NB4 (cell line): ENCODE data around the gene BARHL2.

Experiments
- DNase-seq: peaks from one replicate; pipeline ENCODE4 v3.0.0; 2010; ENCODE audit warnings: low read depth
- H3K4me3 ChIP-seq: one replicate; pipeline ENCODE4 v1.5.1; 2011; ENCODE audit warnings: mild to moderate bottlenecking, low read depth, low read length, moderate library complexity
- MYC ChIP-seq: IDR thresholded peaks from 2 replicates; pipeline ENCODE4 v1.6.1; 2011; ENCODE audit warnings: low read depth, low read length
- POLR2A ChIP-seq: IDR thresholded peaks from 2 replicates; pipeline ENCODE4 v1.6.1; 2011; ENCODE audit warnings: mild to moderate bottlenecking; ENCODE audit not compliant: insufficient read length; ENCODE audit errors: extremely low read depth
- TF ChIP-seq, protein P1 (sequence below): IDR thresholded peaks from one replicate; pipeline ENCODE4 v1.5.1; 2012; ENCODE audit warnings: low read depth, low read length
- TF ChIP-seq, protein P2 (sequence below): IDR thresholded peaks from 2 replicates; pipeline ENCODE4 v1.6.1; 2011; ENCODE audit warnings: low read depth, low read length

BARHL2 gene

DNA sequence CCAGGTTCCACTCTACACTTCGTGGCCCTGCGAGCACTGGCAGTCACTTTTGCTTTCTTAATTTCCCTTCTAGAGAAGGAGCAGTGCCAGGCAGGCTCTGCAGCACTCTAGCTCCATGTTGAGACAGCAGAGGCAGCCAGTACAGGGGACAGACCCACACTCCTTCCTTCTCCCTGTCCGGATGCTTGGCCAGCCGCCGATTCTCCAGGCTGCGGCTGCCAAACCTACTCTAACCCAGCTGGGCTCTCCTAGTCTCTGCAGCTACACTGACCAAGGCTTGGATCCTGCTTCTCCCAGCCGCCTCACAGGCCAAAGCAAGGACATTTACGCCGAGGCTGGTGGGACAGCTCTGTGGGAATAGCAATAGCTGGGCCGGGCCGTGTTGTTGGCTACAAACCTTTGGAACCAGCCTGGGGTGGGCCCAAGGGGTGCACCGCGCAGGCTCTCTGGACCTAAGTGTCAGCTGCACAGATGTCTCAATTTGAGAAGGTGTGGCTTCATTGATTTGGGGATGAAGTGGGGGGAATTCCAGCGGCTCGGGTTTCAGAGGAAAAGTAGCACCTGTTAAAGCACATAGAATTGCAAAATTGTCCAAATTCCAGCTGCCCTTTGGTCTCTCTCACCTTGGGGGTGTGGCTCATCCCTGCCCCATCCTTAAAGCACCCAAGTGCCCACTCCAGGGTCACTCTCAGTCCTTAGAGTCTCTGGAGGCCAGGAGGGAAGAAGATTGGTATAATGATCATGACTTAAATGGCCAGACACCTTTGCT is 3.2 kb downstream of the BARHL2 start:
- no peak overlapping the region for H3K4me3 ChIP-seq
- no peak for TF ChIP-seq MYC
- TF ChIP-seq, protein P1, sequence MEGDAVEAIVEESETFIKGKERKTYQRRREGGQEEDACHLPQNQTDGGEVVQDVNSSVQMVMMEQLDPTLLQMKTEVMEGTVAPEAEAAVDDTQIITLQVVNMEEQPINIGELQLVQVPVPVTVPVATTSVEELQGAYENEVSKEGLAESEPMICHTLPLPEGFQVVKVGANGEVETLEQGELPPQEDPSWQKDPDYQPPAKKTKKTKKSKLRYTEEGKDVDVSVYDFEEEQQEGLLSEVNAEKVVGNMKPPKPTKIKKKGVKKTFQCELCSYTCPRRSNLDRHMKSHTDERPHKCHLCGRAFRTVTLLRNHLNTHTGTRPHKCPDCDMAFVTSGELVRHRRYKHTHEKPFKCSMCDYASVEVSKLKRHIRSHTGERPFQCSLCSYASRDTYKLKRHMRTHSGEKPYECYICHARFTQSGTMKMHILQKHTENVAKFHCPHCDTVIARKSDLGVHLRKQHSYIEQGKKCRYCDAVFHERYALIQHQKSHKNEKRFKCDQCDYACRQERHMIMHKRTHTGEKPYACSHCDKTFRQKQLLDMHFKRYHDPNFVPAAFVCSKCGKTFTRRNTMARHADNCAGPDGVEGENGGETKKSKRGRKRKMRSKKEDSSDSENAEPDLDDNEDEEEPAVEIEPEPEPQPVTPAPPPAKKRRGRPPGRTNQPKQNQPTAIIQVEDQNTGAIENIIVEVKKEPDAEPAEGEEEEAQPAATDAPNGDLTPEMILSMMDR, result no peak
- no peak for TF ChIP-seq POLR2A
- TF ChIP-seq, protein P2, sequence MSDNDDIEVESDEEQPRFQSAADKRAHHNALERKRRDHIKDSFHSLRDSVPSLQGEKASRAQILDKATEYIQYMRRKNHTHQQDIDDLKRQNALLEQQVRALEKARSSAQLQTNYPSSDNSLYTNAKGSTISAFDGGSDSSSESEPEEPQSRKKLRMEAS, result no peak
- no peak for DNase-seq

DNA sequence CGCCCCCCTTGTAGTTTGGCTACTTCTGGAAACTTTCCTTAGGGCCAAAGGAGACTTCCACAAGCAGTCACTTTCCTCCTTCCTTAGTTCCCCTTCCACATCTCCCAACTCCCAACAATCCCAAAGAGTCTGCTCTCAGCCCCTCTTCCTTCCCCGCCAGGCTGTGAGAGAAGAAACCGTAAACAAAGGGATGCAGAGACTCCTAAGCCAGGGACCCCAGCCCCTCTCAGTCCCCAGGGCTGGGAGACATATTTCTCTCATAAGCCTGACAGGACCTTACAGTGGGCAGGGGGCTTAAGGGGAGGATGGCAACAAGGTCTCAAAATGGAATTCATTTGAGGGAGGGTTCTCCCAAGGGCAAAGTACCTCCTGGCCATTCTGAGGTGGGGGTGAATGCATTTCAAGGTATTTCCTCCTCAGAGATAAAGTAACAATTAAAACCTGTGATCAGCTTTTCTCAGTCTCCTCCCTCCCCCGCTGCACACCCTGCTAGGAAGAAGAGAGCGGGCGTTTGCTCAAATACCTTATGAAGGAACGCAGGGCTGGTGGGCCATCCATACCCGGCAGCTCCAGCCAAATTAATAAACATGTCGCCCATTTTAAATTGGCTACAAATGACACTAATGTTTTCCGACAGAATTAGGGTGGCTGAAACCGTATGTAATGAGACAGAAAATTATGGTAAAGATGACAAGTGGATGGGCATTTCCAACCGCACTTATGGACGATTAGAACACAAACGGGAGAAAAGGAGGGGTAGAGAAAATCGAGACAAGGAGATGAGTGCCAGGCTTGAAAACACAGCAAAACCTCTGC is 4.0 kb downstream of the BARHL2 start:
- no peak overlapping the region for H3K4me3 ChIP-seq
- DNase-seq, result no peak
- TF ChIP-seq, protein P1, result no peak
- TF ChIP-seq POLR2A (no peak), MYC (no peak)
- TF ChIP-seq, protein P2, result no peak

DNA sequence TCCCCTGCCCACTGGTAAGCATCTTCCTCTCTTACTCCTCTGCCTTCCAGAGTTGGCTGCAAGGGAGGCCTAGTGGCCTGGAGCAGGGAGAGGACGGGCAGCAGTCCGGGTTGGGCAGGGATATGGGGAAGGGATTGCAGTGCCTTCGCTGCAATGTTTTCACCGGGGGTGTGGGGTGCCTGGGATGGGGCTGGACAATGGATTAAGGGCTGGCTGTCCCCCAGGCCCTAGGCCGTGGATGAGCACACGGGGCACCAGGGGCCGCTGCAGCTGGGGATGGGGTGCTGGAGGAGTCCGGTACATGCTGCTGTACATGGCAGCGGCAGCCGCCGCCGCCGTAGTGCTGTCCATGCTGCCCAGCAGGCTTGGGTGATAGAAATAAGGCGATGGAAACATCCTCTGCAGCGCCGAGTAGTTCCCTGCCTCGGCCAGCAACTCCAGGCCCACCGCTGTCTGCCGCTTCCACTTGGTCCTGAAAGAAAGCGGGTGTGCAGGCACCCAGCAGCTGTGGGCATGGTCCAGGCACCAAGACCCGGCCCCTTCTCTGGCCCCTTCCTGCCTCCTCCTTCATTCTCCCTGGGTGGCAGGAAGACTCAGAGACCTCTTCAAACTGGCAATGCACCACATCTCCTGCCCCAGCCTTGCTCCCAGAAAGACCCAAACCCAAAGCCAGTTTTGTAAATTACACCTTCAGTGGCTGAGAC is 4.8 kb downstream of the BARHL2 start:
- DNase-seq, result no peak
- TF ChIP-seq, protein P2, result no peak
- H3K4me3 ChIP-seq, result no peak overlapping the region

DNA sequence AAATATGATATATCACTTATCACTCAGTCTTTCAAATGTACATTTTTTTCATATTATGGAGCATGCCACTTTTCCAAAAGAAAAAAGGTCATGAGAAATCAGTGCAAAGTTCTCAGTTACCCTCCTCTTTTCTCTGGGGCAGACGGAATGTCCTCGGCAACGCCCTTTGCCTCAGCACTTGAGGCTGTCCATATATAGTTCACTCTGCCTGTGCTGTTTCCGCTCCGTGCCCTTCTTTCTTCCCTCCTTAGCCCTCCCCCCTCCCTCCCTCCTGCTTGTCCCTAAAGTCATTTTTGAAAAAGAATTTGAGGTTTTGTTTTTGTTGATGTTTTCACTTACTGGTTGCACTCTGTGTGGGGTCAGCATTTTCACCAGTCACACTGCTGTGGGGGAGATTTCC is 5.4 kb downstream of the BARHL2 start:
- DNase-seq, result no peak
- H3K4me3 ChIP-seq, result no peak overlapping the region
- TF ChIP-seq, protein P2, result no peak
- TF ChIP-seq POLR2A, result no peak
- TF ChIP-seq, protein P1, result no peak

DNA sequence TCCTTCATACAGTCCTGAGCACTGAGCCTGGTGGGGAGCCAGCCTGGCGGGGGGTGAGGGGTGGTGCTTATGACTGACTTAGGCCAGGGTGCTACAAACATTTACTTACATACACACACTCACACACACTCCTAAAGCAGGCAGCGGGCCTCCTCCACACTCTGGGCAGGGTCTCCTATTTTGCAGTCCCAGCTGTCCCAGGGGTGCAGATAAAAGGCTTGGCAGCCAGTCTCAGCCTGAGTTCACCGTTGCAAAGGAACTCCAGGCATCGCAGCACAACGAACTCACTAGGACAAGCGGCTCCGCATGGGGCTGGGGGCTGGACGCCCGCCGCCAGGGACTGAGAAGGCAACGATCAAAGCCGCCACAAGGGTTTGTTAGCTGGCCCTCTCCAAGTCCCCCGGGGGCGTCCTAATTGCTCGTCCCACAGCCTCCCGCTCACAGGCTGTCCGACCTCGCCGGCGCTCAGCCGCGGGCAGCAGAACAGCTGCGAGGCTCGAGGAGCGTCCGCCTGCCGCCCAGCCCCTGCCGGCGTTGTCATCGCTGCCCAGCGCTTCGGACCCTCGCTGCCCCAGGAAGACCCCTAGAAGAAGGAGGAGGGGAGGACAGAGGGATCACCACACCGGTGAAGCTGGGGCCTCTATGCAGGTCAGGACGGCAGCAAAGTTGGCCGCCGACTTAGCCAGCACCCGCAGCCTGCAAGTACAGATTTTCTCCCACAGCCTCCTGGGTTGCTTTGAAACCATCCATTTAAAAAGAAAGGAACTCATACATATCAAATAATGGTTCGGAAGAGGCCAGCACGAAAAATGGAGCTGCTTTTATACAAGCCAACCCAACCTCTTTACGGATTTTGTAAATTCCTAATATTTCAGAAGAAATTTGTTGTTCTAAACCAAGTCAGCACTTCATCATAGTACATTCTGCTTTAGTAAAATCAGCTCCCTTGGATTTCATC is 6.2 kb downstream of the BARHL2 start:
- no peak overlapping the region for H3K4me3 ChIP-seq
- DNase-seq, result no peak
- TF ChIP-seq MYC (no peak), POLR2A (no peak)
- TF ChIP-seq, protein P2, result no peak
- TF ChIP-seq, protein P1, result no peak
